Measurements from ENCODE around the gene APBA2.
"Not testable (repeated sequence)": the region's sequence is repeated elsewhere in the genome, so short reads cannot be mapped to it uniquely, and the experiment has no call there.

The APBA2 gene

DNA sequence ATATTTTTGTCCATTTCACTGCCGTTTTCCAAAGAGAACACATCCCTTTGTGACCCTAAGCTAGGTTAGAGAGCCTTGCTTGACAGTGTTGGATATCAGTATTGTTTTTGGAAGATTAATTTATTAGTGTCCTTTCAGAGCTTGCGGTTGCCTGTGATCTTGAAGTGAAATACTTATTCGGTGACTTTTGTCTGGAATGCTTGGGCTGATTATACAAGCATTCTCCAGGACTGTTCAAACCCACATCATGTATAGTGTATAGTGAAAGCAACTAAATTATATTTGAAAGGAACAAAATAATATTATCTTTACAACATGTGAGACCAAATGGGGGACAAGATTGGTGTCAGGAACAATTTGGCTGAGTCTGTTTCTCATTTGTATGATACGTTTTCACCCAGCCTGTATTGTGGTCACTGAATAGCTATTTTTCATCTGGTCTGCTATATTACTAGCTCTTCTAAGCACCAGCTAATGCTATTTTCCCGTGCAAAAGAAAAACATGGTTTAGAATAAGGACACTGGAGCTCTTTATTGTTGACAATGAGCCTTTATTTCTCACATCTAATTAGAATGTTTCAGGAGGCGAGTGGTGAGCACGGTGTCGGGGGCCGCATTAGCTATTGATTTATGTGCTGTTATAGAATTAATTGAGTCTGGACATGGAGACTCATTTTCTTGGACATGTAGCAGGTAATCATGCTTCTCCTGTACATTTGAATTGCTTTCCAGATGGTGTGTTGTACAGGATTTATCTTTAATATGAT is 158.1 kb downstream of the APBA2 start:
- DNase-seq: no peak

DNA sequence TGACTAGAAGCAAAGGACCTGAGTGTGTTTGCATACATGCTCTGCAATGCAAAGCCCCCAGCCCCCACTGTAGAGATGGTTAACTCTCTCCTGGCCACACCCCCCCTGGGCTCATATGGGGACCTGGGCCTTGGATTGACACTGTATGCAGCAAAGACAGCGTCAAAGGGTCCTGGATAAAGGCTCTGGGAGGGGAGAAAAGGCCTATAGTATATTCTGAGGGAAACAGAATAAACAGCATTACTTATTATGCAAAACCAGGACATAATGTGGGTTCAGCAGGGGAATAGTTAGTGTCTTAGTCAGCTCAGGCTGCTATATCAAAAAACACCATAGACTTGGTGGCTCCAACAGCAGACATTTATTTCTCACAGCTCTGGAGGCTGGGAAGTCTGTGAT is 158.7 kb downstream of the APBA2 start:
- no peak for DNase-seq

DNA sequence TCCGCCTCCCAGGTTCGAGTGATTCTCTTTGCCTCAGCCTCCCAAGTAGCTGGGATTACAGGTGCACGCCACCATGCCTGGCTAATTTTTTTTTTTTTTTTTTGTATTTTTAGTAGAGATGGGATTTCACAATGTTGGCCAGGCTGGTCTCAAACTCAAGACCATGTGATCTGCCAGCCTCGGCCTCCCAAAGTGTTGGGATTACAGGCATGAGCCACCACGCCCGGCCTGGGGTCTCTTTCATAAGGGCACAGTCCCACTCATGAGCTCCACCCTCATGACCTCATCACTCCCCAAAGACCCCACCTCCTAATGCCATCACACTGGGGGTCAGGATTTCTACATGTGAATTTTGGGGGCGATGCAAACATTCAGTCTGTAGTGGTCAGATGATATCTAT is 159.4 kb downstream of the APBA2 start:
- not testable (repeated sequence) for DNase-seq

DNA sequence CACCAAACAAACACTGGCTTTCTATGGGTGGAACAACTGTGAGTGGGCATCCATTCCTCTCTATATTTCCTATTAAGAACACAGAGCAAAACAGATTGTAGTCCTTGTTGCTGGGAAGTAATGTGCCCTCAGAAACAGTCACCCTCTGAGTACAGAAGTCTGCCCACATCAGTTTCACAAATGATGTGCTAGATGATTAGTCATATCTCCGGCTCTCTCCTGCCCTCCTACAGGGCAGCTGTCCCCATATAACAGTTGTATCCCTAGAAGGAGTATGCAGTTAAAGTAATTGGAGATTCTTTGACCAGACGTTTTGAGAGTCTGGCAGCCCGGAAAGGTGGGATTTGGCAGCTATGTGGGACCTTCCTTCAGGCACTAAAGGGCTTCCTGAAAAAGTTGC is 159.9 kb downstream of the APBA2 start:
- peak in 3 of 4 experiments; percentile 2 to 9 (median 9) for DNase-seq

DNA sequence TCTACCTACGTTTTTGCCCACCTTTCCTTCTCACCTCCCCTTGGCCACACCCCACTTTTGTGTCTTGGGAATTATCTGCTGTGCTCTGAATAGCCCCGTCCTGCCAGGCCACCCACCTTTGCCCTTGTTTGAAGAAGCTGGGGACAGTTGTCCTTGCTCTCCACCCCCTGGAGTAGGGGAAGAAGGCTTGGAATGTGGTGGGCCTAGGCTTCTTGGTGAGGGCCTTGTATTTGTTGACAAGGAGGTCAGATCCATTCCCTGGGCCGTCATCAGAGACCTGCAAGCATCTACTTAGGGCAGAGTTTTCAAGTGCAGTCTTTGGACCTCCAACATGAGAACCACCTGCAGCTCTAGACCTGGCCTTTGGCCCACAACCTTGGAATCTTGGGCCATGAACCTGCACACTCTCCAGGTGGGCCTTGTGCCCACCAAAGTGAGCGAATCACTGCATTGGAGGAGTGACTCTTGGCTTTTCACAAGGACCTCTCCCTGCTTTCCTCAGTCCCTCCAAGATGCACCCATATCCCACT is 160.6 kb downstream of the APBA2 start:
- no peak for DNase-seq

DNA sequence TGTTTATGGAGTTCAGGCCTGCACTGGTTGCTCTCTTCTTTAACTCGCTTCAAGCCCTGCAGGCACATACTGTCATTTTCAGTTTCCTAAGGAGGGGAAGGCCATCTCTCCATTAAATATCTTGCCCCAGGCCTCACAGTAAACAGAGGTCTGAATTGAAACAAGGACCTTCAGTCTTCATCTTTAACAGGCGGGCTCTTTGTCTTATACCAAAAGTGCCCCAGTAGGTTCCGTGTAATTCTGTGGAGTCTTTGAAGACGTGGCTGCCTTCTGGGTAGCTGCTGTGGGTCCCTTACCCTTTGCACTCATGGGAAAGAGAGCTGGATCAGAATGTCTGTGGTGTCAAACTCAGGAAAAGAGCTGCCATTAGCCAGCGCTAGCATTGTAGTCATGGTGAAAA is 161.2 kb downstream of the APBA2 start:
- no peak for DNase-seq

DNA sequence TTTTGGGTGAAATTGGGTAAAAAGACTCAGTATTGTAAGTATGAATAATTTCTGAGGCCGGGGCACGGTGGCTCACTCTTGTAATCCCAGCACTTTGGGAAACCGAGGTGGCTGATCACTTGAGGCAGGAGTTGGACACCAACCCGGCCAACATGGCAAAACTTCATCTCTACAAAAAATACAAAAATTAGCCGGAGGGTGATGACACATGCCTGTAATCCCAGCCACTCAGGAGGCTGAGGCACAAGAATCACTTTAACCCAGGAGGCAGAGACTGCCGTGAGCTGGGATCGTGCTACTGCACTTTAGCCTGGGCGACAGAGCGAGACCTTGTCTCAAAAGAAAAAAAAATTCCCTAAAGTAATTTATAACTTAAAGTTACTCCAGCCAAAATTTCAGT is 162.2 kb downstream of the APBA2 start:
- DNase-seq: no peak

DNA sequence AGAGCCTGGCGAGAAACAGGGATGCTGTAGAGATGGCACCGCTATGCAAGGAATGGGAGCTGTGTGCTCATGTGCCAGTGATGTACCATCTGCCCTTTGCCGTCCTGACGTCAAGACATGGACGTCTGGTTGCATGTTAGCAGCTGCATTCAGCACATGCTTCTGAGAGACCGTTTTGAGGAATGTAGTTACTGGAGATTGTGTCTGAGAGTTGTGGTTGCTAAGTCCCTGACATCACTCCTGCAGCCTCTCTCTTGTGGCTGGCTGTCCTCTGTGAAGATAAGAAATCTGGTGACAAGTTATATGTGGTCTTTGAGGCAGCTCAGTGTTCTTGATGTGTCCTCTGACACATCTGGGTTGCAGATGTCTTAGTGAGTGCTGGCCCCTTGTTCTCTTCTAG is 165.1 kb downstream of the APBA2 start:
- DNase-seq: no peak

DNA sequence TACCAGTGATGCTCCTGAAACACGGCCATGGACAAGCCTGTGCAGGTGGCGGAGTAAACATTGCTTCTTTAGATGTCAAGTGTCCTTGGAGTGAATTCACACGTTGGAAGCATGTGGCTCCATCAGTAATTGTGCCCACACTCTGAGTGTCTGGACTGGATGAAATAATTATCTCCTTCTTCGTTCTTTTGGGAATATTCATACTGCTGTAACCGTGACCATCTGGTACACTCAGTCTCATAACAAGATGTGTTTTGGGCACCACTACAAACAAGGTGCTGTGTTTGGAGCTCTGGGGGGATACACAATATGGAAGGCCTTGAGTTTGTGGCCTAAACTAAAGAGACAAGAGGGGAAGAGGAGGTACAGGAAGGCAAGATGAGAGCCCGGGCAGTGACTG is 165.6 kb downstream of the APBA2 start:
- no peak for DNase-seq

DNA sequence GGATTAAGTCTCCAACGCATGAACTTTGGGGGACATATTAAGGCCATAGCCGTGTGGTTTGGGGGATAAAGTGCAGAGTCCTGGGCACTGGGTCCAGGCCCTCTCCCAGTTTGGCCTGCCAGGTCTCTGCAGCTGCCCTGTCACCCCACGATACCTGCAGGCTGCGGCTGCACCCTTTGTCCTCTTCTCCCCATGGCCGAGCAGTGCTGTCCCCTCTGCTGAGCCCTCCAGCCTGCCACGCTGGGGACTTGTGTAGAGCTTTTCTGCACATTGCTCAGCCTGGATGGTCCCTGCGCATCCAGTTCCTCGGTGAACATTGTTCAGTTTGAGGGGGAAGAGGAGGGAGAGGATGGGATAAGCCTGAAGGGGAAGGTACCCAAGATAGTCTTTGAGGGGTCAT is 167.2 kb downstream of the APBA2 start:
- no peak for DNase-seq

DNA sequence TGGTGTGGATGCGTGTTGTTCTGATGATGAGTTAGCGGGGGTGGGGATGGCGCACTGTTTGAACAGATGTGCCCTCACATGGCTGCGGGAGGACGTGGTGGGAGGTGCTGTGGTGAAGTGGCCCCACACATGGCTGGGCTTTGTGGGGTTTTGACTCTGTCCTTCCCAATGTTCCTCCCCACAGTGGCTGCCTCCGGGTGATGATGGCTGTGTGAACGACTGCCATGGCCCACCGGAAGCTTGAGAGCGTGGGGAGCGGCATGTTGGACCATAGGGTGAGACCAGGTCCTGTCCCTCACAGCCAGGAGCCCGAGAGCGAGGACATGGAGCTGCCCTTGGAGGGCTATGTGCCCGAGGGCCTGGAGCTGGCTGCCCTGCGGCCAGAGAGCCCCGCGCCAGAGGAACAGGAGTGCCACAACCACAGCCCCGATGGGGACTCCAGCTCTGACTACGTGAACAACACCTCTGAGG is 167.9 kb downstream of the APBA2 start:
- no peak for DNase-seq

DNA sequence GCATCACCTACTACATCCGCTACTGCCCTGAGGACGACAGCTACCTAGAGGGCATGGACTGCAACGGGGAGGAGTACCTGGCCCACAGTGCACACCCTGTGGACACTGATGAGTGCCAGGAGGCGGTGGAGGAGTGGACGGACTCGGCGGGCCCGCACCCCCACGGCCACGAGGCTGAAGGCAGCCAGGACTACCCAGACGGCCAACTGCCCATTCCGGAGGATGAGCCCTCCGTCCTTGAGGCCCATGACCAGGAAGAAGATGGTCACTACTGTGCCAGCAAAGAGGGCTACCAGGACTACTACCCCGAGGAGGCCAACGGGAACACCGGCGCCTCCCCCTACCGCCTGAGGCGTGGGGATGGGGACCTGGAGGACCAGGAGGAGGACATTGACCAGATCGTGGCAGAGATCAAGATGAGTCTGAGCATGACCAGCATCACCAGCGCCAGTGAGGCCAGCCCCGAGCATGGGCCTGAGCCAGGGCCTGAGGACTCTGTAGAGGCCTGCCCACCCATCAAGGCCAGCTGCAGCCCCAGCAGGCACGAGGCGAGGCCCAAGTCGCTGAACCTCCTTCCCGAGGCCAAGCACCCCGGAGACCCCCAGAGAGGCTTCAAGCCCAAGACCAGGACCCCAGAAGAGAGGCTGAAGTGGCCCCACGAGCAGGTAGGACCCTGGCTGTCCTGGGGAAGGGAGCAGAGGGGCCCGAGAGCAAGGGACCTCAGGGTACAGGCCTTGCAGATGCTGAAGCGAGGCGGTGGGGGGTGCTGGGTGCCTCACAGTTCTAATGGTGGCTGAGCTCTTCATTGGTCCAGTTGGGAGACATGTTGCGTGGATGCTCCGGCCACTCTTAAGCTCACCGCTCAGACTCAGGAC is 168.6 kb downstream of the APBA2 start:
- no peak for DNase-seq

DNA sequence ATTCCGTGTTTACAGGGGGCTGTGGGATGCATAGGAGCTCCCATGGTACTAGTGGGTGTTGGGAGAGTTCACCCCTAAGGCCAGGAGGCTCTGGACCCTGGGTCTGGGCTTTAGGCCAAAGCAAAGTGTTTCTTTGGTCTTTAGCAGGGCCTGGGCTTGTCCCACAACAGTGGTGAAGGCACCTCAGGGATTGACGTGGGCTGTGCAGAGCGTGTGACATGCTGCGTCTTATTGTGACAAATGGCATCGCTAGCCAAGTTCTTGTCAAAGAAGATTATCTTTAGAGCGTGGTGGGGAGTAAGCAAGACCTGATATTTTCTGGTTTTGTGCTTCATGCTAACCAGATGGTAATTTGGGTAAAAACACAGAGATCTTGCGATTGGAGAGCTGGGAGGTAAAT is 170.1 kb downstream of the APBA2 start:
- DNase-seq: no peak

DNA sequence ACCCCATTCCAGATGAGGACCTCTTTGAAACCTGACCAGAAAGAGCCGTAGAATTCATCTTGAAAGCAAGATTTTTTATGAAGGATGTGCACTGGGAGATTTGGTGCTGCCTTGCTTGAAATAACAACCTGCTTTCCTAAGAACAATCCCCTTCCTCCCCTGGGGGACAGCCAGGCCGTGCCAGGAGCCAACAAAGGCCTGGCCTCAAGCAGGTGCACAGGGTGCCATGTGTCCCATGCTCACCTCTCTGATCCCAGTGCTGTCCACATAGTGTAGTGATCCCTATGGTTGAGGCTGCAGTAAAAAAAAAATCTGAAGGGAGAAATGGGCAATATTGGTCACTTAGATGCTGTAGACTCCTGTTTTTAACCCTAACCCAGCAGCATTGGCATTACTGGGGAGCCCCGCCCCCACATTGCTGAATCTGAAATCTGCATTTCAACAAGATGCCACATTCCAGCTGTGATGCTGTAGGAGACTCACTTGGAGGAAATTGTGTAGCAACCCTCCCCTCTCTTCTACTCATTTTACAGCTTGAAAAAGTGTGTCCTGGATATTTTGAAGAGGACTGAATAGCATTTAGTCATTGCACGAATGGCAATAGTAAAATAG is 171.2 kb downstream of the APBA2 start:
- no peak for DNase-seq

DNA sequence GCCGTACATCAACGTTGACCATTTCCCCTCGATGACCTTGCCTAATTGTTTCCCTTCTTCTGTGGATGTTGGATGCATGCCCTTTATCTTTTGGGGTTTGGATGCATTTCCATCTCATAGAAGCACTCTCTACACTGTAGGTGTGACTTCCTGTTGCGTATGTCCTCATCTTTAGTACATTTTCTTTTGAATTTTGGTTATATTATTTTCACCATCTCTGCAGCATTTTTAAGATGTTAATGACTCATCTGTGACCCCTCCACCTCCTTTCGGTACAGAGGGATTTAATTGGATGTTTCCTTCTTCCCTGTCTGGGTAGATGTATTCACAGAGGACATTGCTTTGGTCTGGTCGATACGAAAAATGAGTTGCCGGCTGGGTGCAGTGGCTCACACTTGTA is 172.1 kb downstream of the APBA2 start:
- no peak for DNase-seq

DNA sequence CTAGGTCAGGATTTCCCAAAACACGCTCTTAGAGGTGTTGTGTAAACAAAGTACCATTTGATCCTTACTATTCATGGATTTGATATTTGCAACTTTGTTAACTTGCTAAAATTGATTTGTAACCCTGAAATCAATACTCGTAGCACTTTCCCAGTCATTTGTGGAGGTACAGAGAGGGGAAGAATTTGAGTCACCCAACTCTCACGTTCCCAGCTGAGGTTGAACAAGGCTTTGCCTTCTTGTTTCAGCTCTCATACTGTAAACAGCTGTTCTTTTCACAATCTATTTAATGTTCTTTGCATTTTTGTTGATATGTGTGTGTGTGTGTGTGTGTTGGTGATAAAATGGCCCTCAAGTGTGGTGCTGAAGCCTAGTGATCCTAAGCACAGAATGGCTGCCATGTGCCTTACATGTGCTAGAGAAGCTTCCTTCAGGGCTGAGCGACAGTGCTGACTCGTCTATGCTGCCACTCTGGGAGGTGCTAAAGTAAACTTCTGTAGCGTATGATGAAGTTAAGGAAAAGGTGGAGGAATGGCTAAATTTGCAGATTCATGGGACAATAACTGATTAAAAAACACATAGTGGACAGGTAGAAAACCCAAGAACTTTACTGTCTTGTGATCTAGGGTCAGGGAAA is 173.2 kb downstream of the APBA2 start:
- DNase-seq: no peak

DNA sequence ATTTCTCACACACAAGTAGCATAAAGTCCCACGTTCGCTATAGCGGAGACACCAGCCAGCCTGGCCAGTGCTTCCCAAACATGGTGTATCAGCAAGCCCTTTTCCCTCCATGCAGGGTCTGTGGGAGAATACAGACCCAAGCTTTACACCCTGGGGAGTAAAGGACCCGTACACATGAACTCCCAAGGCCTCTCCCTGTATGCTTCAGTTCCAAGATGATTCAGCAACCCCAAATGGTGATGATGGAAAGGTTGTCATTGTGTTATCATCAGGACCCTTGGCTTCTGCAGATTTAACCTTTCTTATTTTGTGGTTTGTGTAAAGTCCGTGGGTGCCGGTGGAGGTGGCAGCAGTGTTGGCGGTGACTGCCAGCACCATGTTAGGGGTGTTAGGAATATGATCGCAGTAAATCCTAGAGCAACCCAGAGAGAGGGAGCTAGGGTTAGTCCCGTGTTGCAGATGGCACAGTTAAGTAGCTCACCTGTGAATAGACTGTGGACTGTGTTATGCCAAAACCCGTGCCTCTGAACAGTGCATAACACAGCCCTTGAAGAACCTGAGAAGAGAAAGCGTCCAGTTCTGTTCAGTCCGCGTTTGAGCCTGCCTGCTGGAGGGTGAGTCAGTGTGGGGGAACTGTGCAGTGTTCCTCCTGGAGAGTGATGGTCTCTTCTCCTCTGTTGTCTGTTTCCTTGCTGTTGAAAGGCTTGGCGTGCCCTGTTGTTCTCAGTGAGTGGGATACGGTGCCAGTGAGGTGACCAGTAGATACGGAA is 174.3 kb downstream of the APBA2 start:
- DNase-seq: no peak

DNA sequence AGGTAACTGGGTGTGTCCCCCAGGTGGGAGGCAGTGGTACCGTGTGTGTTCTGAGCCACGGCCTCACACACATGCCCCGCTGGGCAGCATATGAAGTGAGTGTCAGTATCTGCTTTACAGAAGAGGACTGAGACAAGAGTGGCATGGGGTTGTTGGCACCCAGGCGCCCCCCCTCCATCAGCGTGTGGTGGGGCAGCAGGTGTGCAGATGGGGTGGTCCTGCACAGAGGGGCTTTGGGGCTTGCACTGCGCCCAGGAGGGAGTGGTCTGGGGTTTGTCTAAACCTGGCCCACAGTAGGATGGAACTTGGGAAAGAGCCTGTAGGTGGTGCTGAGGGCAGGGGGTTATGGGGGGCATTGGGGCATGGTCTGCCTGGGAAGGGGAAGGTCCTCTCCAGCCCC is 176.0 kb downstream of the APBA2 start:
- DNase-seq: no peak

DNA sequence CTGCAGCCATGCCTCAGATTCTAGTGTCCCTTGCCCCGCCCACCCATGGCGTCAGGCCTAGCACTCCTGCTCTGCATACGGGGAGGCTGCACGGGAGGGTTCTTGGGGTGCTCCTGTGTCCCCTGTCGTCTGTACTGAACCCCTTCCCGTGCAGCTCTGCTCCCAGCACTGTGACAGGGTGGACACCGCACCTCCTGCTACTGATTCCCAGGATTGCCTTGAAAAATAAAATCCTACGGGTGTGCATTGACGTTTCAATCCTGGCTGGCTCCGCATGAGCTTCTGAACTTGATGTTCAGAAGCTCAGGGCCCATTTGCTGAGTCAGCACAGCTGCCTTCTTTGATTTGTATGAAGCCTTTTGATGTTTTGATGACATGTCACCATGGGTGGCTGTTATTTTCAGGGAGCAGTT is 176.4 kb downstream of the APBA2 start:
- DNase-seq: no peak

DNA sequence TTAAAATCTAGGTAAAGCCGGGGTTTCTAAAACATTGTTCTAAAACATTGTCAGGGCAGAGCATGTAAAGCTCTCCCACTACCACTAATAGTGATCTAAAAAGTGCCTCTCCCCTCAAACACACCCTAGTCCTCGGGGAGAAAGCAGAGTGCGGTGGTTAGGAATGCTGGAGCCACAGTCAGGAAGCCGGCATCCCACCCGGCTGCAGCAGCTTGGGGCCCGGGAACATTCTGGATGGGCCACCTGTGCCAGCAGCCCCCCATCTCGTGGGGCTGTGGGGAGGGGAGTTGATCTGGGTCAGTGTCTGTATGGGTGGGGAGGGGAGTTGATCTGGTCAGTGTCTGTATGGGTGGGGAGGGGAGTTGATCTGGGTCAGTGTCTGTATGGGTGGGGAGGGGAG is 176.9 kb downstream of the APBA2 start:
- DNase-seq: no peak

DNA sequence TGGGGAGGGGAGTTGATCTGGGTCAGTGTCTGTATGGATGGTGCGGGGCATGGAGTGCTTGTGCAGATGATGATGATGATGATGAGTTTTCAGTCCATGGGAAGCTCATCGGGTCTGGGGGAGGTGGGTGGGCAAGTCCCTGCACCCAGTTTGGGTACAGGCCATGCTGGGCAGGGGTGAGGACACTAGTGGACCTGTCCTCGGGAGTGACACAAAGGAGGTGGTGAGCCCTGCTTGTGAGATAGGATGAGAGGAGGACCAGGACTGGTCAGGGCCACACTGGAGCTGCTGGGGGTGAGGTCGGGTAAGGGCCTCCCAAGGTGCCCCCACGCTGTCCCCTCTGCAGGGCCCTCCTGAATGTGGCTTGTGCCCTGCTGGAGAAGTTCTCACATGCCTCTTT is 177.9 kb downstream of the APBA2 start:
- DNase-seq: no peak

DNA sequence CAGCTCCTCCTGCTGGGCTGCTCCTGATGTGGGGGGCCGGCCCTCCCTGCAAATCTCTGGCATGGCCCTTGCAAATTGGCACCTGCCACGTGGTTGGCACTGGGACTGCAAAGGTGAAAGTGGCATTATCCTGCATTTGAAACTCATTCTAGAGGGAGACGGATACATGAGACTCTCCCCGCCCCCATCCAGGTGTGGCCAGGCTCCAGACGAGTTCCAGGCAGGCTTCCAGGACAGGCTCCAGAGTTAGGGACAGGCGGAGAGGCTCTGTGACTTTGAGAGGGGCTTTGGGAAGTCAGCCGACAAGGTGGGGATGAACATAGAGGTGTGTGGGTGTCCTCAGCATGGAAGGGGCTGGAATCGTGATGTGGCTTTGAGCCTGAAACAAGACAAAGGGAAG is 178.5 kb downstream of the APBA2 start:
- DNase-seq: no peak

Measured in suppressor macrophage (primary cell).